ENCODE measurements around the gene ICE1. TPM values are rescaled to one million over a fixed set of nuclear protein-coding genes. Genes with fewer than 3 reads are reported as not detected.
A peak's percentile ranks its signal among the peaks of the same experiment; 100 is the strongest.
"Not testable (repeated sequence)": the region's sequence is repeated elsewhere in the genome, so short reads cannot be mapped to it uniquely, and the experiment has no call there.

Gene ICE1
- total and polyA plus RNA-seq, 12 donors = 4.8 to 20.3 (median 18.6) TPM

DNA sequence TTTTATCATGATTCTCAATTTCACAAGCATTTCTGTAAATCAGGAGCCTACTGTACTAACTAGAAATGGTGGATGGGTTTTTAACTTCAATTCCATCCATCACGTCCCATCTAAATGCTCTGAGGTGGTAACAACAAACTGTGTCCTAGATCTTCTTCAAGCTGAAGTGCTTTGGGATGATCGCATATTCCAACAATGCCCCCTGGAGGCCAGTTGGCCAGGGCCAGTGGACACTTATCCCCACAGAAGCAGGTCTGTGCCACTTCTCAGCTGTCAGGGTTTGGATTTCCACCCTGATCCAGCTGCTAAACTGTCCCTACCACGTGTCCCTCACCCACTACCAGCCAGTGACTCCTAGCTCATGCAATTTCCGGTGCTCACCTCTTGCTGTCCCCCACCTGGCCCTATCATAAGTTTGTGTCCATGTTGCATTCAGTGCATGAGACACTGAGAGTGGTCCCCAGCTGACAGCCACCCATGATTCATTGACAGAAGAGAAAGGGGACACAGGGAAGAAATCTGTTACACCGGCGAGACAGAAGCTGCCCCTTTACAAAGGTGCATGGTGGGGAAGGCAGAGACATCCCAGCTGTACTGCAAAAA is 28.0 kb upstream of the ICE1 start:
- ATAC-seq = peak in 6 of 8 donors; percentile 38 to 74 (median 54)
- TF ChIP-seq, protein P1, sequence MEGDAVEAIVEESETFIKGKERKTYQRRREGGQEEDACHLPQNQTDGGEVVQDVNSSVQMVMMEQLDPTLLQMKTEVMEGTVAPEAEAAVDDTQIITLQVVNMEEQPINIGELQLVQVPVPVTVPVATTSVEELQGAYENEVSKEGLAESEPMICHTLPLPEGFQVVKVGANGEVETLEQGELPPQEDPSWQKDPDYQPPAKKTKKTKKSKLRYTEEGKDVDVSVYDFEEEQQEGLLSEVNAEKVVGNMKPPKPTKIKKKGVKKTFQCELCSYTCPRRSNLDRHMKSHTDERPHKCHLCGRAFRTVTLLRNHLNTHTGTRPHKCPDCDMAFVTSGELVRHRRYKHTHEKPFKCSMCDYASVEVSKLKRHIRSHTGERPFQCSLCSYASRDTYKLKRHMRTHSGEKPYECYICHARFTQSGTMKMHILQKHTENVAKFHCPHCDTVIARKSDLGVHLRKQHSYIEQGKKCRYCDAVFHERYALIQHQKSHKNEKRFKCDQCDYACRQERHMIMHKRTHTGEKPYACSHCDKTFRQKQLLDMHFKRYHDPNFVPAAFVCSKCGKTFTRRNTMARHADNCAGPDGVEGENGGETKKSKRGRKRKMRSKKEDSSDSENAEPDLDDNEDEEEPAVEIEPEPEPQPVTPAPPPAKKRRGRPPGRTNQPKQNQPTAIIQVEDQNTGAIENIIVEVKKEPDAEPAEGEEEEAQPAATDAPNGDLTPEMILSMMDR (IDR thresholded peaks at IDR 0.05) = peak; percentile 14 to 68 (median 58)
- peak; percentile 44 to 46 for DNase-seq
- H3K27me3 ChIP-seq, H3K9me3 ChIP-seq, H3K4me3 ChIP-seq, H3K4me1 ChIP-seq, H3K36me3 ChIP-seq, H3K27ac ChIP-seq: not testable (repeated sequence)
- intact Hi-C loops (cut with DNase I) = loop anchor here in 2 of 10 donors (2.0 kb wide), 1 partner anchor 254 kb away; the partner anchor contains the start of gene ADAMTS16 (in 2 of the 2)
- 58 to 60% methylated on average over 6 of the region's 6 CpGs for WGBS, 2 donors

DNA sequence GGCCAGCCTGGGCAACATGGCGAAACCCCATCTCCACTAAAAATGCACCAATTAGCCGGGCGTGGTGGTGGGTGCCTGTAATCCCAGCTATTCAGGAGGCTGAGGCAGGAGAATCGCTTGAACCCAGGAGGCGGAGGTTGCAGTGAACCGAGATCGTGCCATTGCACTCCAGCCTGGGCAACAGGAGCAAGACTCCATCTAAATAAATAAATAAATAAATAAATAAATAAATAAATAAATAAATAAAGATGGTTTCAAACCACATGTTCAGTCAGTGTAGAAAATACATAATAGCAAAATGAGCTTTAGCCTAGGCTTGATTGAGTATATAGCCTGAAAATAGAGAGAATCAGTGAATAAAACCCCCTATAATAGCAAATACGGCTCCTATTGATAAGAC is 27.4 kb upstream of the ICE1 start:
- intact Hi-C loops (cut with DNase I) = loop anchor here in 6 of 10 donors (2.0 to 5.0 kb wide), 2 partner anchors 253 to 254 kb away; partner anchors contain the start of gene ADAMTS16 (in 6 of the 6)
- H3K27me3 ChIP-seq = not testable (repeated sequence)

DNA sequence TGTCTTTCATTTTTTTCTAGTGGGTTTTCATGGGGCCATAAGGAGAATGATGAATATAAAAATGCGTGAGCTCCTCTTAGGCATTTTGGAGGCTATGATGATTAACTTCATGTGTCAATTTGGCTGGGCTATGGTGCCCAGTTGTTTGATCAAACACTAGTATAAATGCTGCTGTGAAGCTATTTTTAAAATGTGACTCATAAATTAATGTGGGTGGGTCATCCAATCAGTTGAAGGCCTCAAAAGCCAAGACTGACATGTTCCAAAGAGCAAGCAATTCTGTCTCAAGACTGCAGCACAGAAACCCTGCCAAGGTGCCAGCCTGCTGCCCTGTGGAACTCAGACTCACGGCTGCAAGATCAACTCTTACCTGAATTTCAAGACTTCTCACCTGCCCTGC is 24.4 kb upstream of the ICE1 start:
- no peak overlapping the region for H3K27ac ChIP-seq
- no peak for ATAC-seq
- H3K4me3 ChIP-seq = no peak overlapping the region
- TF ChIP-seq, protein P1 (IDR thresholded peaks at IDR 0.05) = no peak
- H3K4me1 ChIP-seq = no peaks in the 10 kb centered on the region
- no peaks in the 10 kb centered on the region for H3K36me3 ChIP-seq
- H3K9me3 ChIP-seq = peaks cover 0 to 14% (median 0%) of the 10 kb centered on the region in 11 donors
- H3K27me3 ChIP-seq = no peaks in the 10 kb centered on the region
- intact Hi-C loops (cut with DNase I) = loop anchor here in 5 of 10 donors (1.0 to 5.0 kb wide), 2 partner anchors 10 to 256 kb away; partner anchors contain the start of gene ADAMTS16 (in 4 of the 5)
- 75 to 91% methylated on average over 2 of the region's 2 CpGs for WGBS, 2 donors
- no peak for DNase-seq

More for the DNA sequence above, 27.4 kb upstream of the ICE1 start:
- not testable (repeated sequence) for H3K4me1 ChIP-seq, ATAC-seq, H3K4me3 ChIP-seq, DNase-seq, H3K27ac ChIP-seq, H3K36me3 ChIP-seq
- H3K9me3 ChIP-seq = peaks cover 0 to 14% (median 0%) of the 10 kb centered on the region in 11 donors
- 81 to 97% methylated on average over 8 of the region's 8 CpGs for WGBS, 2 donors

DNA sequence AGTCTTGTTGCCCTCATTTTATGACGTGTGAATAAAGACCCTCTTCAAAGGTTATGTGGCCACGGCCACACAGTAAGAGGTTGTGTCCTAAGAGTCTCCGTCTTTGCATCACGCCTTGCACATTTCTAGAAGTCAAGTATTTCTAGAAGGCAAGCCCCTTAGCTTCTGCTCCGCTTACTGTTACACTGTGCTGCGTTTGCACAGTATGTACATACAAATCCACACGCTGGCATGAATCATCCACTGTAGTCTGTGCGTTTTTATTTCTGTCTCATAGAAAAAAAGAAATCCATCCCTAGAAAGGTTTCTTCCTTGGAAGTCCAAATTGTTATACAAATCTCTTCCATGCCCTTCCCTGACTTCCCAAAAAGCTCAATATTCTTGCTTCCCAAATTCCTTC is 21.4 kb upstream of the ICE1 start:
- no peak overlapping the region for H3K27ac ChIP-seq
- no peak overlapping the region for H3K4me3 ChIP-seq
- H3K27me3 ChIP-seq = no peaks in the 10 kb centered on the region
- peaks cover 0 to 14% (median 0%) of the 10 kb centered on the region in 11 donors for H3K9me3 ChIP-seq
- DNase-seq (no peak), ATAC-seq (no peak)
- 92% methylated on average over 8 of the region's 8 CpGs for WGBS, 2 donors
- H3K36me3 ChIP-seq = no peaks in the 10 kb centered on the region
- H3K4me1 ChIP-seq = no peaks in the 10 kb centered on the region
- intact Hi-C loops (cut with DNase I) = no loop called here
- TF ChIP-seq, protein P1 (IDR thresholded peaks at IDR 0.05) = no peak

DNA sequence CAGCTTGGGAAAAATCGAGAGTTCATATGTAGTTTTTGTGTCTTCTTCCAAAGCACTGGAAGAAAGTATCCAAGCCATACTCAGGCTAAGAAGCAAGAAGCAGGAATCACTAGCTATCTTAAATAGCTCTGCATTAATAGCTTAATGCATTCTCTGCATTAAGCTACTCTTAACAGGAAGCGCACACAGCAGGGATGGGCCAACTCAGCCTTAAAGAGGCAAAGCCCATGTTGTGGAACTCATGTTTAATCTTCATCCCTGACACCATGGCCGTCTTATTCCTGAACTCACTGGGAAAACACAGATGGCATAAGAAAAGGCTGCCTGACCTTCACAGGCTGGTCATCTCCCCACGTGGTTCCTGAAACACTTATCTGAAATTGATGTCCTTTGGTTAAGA is 18.7 kb upstream of the ICE1 start:
- H3K36me3 ChIP-seq = no peaks in the 10 kb centered on the region
- ATAC-seq = no peak
- no peaks in the 10 kb centered on the region for H3K27me3 ChIP-seq
- TF ChIP-seq, protein P1 (IDR thresholded peaks at IDR 0.05) = no peak
- H3K4me3 ChIP-seq = no peak overlapping the region
- no peaks in the 10 kb centered on the region for H3K4me1 ChIP-seq
- WGBS, 2 donors = 77 to 79% methylated on average over 4 of the region's 4 CpGs
- no peak overlapping the region for H3K27ac ChIP-seq
- peaks cover 0 to 13% (median 0%) of the 10 kb centered on the region in 11 donors for H3K9me3 ChIP-seq
- no peak for DNase-seq
- intact Hi-C loops (cut with DNase I) = no loop called here
